KOPT-K1 (cell line): ENCODE results near the gene KRTAP10-2.
"Not testable (repeated sequence)": the region's sequence is repeated elsewhere in the genome, so short reads cannot be mapped to it uniquely, and the experiment has no call there.

ENCODE experiments used
- H3K27ac ChIP-seq: fragments of 200-600 bp; sonication (generic); 2 replicates; pipeline ENCODE4 v1.5.1; 2016; ENCODE audit warnings: antibody characterized with exemption, mild to moderate bottlenecking, low read depth, low read length; ENCODE audit not compliant: poor library complexity, severe bottlenecking
- H3K36me3 ChIP-seq: fragments of 200-600 bp; sonication (generic); 2 replicates; pipeline ENCODE4 v1.5.1; 2017; ENCODE audit warnings: antibody characterized with exemption, mild to moderate bottlenecking, low read length, moderate library complexity; ENCODE audit not compliant: insufficient read depth
- H3K9me3 ChIP-seq: fragments of 200-600 bp; sonication (generic); 2 replicates; pipeline ENCODE4 v1.5.1; 2017; ENCODE audit warnings: antibody characterized with exemption, low read length, mild to moderate bottlenecking; ENCODE audit not compliant: insufficient read depth, poor library complexity, severe bottlenecking

Gene KRTAP10-2

GRCh38 chr21:44551340-44551961 is at the start of gene KRTAP10-2:
KRTAP10-2 (minus strand) TSS chr21:44551505; CDS start chr21:44551458, 47 bp downstream.
- H3K27ac ChIP-seq, result no peak within 1 kb of the TSS
- H3K9me3 ChIP-seq, result peaks cover 11% of the 10 kb centered on the region
- no peaks in the 10 kb centered on the region for H3K36me3 ChIP-seq

GRCh38 chr21:44601091-44601490 is 49.8 kb upstream of the KRTAP10-2 start:
- H3K27ac ChIP-seq, H3K9me3 ChIP-seq, H3K36me3 ChIP-seq: not testable (repeated sequence)

GRCh38 chr21:44600118-44600978 is 49.0 kb upstream of the KRTAP10-2 start, which contains the start of gene KRTAP10-7:
KRTAP10-7 (plus strand) TSS chr21:44600597; CDS start chr21:44600622, 25 bp downstream.
- H3K9me3 ChIP-seq, H3K36me3 ChIP-seq, H3K27ac ChIP-seq: not testable (repeated sequence)

- Histone ChIP-seq H3K9me3 (peaks cover 7% of the 10 kb centered on the region), H3K27ac (no peak overlapping the region), H3K36me3 (no peaks in the 10 kb centered on the region)
Observed at GRCh38 chr21:44599264-44600029, 48.1 kb upstream of the KRTAP10-2 start.

- Histone ChIP-seq H3K9me3 (no peaks in the 10 kb centered on the region), H3K27ac (no peak overlapping the region), H3K36me3 (no peaks in the 10 kb centered on the region)
Observed at GRCh38 chr21:44598061-44598460, 46.8 kb upstream of the KRTAP10-2 start.

GRCh38 chr21:44596068-44596725 is 44.9 kb upstream of the KRTAP10-2 start:
- Histone ChIP-seq H3K9me3 (no peaks in the 10 kb centered on the region), H3K27ac (no peak overlapping the region), H3K36me3 (no peaks in the 10 kb centered on the region)

GRCh38 chr21:44595524-44595923 is 44.2 kb upstream of the KRTAP10-2 start:
- H3K27ac ChIP-seq, result no peak overlapping the region
- H3K36me3 ChIP-seq, result no peaks in the 10 kb centered on the region
- H3K9me3 ChIP-seq, result no peaks in the 10 kb centered on the region

- H3K36me3 ChIP-seq, result no peaks in the 10 kb centered on the region
- H3K27ac ChIP-seq, result no peak overlapping the region
- H3K9me3 ChIP-seq, result no peaks in the 10 kb centered on the region
Observed at GRCh38 chr21:44594406-44594916, 43.2 kb upstream of the KRTAP10-2 start.

- H3K9me3 ChIP-seq, result no peaks in the 10 kb centered on the region
- H3K36me3 ChIP-seq, result no peaks in the 10 kb centered on the region
- no peak overlapping the region for H3K27ac ChIP-seq
Observed at GRCh38 chr21:44593598-44594405, 42.5 kb upstream of the KRTAP10-2 start.

- Histone ChIP-seq H3K36me3 (no peaks in the 10 kb centered on the region), H3K9me3 (no peaks in the 10 kb centered on the region), H3K27ac (no peak within 1 kb of the TSS)
Observed at GRCh38 chr21:44592446-44593311, 41.4 kb upstream of the KRTAP10-2 start, which contains the start of gene KRTAP10-6. KRTAP10-6 (minus strand) TSS chr21:44592505; CDS start chr21:44592484, 21 bp downstream.

- H3K36me3 ChIP-seq, H3K9me3 ChIP-seq, H3K27ac ChIP-seq: not testable (repeated sequence)
Observed at GRCh38 chr21:44591801-44592130, 40.5 kb upstream of the KRTAP10-2 start.

GRCh38 chr21:44590897-44591800 is 39.8 kb upstream of the KRTAP10-2 start:
- H3K9me3 ChIP-seq, H3K36me3 ChIP-seq, H3K27ac ChIP-seq: not testable (repeated sequence)
